Lower leg skin (tissue), 3 donors: ENCODE measurements around the gene PTGIS.

ENCODE experiments used
- POLR2A ChIP-seq, 2 donors: fragments of 450-650 bp; IDR thresholded peaks; one replicate each; pipeline ENCODE4 v1.6.1; 2016 to 2017; ENCODE audit warnings: antibody characterized with exemption in 2 of 2, mild to moderate bottlenecking in 1 of 2, moderate library complexity in 1 of 2
- TF ChIP-seq, protein P1 (sequence below), 3 donors: fragments of 450-650 bp; IDR thresholded peaks; one replicate each; pipeline ENCODE4 v1.5.1; 2016; ENCODE audit warnings: antibody characterized with exemption in 3 of 3, mild to moderate bottlenecking in 3 of 3, moderate library complexity in 2 of 3

DNA sequence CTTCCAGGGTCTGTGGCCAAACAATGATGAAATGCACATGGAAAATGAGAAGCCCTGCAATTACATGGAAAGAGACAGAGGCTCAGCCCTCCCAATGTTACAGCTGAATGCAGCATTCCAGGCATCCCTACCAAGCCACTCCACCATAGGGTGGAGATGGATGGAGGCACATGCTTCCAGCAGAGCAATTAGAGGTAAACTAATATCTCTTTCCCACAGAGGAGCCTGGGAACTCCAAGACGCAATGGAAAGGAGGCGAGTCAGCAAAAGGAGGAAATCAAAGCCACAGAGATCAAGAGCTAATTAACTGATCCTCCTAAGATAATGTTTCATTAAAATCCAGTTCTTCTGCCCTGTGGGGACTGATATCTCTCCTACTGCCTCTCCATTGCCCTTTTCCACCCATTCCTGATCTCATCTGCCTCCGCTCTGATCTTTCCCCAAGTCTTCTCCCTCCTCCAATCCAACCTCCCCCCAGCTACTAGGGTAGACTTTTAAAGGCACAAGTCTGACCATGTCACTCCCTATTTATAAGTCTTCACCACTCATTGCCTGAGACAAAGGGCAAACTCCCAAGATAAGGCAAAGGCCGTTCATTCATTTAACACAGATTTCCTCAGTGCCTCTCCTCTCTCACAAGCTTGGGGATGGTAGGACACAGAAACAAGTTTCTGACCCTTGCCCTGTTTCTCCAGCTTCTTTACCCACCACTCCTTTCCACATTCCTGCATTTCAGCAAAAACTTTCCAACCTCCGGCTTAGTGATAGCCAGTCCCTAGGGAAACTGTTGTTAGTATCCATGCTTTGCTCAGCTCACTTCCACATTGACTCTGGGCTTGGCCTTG is 71.2 kb downstream of the PTGIS start:
- TF ChIP-seq, protein P1, sequence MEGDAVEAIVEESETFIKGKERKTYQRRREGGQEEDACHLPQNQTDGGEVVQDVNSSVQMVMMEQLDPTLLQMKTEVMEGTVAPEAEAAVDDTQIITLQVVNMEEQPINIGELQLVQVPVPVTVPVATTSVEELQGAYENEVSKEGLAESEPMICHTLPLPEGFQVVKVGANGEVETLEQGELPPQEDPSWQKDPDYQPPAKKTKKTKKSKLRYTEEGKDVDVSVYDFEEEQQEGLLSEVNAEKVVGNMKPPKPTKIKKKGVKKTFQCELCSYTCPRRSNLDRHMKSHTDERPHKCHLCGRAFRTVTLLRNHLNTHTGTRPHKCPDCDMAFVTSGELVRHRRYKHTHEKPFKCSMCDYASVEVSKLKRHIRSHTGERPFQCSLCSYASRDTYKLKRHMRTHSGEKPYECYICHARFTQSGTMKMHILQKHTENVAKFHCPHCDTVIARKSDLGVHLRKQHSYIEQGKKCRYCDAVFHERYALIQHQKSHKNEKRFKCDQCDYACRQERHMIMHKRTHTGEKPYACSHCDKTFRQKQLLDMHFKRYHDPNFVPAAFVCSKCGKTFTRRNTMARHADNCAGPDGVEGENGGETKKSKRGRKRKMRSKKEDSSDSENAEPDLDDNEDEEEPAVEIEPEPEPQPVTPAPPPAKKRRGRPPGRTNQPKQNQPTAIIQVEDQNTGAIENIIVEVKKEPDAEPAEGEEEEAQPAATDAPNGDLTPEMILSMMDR (IDR thresholded peaks at IDR 0.05) = no peak
- TF ChIP-seq POLR2A (IDR thresholded peaks at IDR 0.05) = no peak
